Prostate gland (tissue), 2 donors: ENCODE measurements around the gene BCL11B. TPM values are rescaled to one million over a fixed set of nuclear protein-coding genes. Genes with fewer than 3 reads are reported as not detected.

Experiments used
- DNase-seq: peaks from one replicate; pipeline ENCODE4 v3.0.0-alpha.2; 2019; ENCODE audit warnings: low spot score
- H3K27ac ChIP-seq, 2 donors: fragments of 200-600 bp; sonication (generic); 2 replicates each; pipeline ENCODE4 v1.5.1; 2017 to 2019
- H3K27me3 ChIP-seq: fragments of 200-600 bp; sonication (generic); replicated peaks from 2 replicates; pipeline ENCODE4 v1.5.1; 2019; ENCODE audit not compliant: insufficient read depth
- H3K36me3 ChIP-seq, 2 donors: fragments of 200-600 bp; sonication (generic); 1 replicate in 1 of 2; 2 replicates in 1 of 2; pipeline versions ENCODE4 v1.5.1 to v1.8.1; 2017 to 2019
- H3K4me1 ChIP-seq: fragments of 200-600 bp; sonication (generic); replicated peaks from 2 replicates; pipeline ENCODE4 v1.5.1; 2019
- H3K4me3 ChIP-seq, 2 donors: fragments of 200-600 bp; sonication (generic); 2 replicates each; pipeline ENCODE4 v1.5.1; 2017 to 2019
- H3K9me3 ChIP-seq: fragments of 200-600 bp; sonication (generic); 2 replicates; pipeline ENCODE4 v1.5.1; 2017
- POLR2A ChIP-seq: fragments of 450-650 bp; IDR thresholded peaks from one replicate; pipeline ENCODE4 v1.6.1; 2016; ENCODE audit warnings: antibody characterized with exemption, mild to moderate bottlenecking
- POLR2AphosphoS5 ChIP-seq: sonication (generic); formaldehyde crosslinking; IDR thresholded peaks from one replicate; pipeline ENCODE4 v1.6.1; 2017; ENCODE audit warnings: antibody characterized with exemption
- WGBS: methylation state at CpG from one replicate; pipeline ENCODE4 v1.1.5; 2018; 5-methylcytosine and 5-hydroxymethylcytosine counted together
- intact Hi-C: fragments of 100-400 bp; cut with DNase I; formaldehyde crosslinking; loops from one replicate; pipeline ENCODE4 v1.14.2; 2022
- total RNA-seq, 2 donors: library from RNA; depleted of rRNA; stranded (reverse); fragments of >200 nt; gene quantifications; one replicate each; pipeline ENCODE4 v1.1.0, GENCODE V29; 2016
- TF ChIP-seq, protein P1 (sequence below), 4 experiments: fragments of 200-600 bp in 2 of 4; fragments of 450-650 bp in 2 of 4; sonication (generic) in 2 of 4; IDR thresholded peaks; 1 replicate in 3 of 4; 2 replicates in 1 of 4; pipeline ENCODE4 v1.5.1; 2016 to 2019; ENCODE audit warnings: antibody characterized with exemption in 4 of 4, mild to moderate bottlenecking in 2 of 4, moderate library complexity in 2 of 4

Gene BCL11B
- total RNA-seq, 2 donors from 2014 or later = 2.8 to 5.4 TPM

DNA sequence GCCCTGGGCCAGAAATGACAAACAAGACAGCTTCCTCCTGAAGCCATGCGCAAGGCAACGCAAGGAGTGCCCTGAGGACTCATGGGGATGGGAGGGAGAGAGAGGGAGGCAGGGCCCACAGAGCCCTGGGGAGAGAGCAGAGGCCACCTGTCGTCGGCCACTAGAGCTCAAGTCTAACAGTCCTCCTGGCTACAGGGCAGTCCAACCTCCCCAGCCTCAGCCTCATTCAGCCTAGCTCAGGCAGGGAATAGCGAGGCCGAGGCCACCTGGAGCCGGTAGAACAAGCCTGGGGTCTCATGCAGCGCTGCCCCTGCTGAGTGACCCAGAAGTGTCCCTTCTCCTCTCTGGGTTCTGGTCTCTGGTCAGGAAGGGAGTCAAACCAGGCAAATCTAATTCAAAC is 69.5 kb downstream of the BCL11B start:
- Histone ChIP-seq H3K4me1 (no peaks in the 10 kb centered on the region), H3K27ac (no peak overlapping the region), H3K36me3 (no peaks in the 10 kb centered on the region), H3K9me3 (no peaks in the 10 kb centered on the region), H3K4me3 (no peak overlapping the region), H3K27me3 (no peaks in the 10 kb centered on the region)
- 93% methylated on average over 8 of the region's 8 CpGs for WGBS
- no peak for DNase-seq
- TF ChIP-seq POLR2A (no peak), POLR2AphosphoS5 (no peak)
- TF ChIP-seq, protein P1, sequence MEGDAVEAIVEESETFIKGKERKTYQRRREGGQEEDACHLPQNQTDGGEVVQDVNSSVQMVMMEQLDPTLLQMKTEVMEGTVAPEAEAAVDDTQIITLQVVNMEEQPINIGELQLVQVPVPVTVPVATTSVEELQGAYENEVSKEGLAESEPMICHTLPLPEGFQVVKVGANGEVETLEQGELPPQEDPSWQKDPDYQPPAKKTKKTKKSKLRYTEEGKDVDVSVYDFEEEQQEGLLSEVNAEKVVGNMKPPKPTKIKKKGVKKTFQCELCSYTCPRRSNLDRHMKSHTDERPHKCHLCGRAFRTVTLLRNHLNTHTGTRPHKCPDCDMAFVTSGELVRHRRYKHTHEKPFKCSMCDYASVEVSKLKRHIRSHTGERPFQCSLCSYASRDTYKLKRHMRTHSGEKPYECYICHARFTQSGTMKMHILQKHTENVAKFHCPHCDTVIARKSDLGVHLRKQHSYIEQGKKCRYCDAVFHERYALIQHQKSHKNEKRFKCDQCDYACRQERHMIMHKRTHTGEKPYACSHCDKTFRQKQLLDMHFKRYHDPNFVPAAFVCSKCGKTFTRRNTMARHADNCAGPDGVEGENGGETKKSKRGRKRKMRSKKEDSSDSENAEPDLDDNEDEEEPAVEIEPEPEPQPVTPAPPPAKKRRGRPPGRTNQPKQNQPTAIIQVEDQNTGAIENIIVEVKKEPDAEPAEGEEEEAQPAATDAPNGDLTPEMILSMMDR (IDR thresholded peaks at IDR 0.05) = no peak
- intact Hi-C loops = no loop called here

GRCh38 chr14:99201351-99202073 is 70.5 kb downstream of the BCL11B start:
- Histone ChIP-seq H3K27ac (no peak overlapping the region), H3K9me3 (no peaks in the 10 kb centered on the region), H3K27me3 (no peaks in the 10 kb centered on the region), H3K36me3 (no peaks in the 10 kb centered on the region), H3K4me1 (no peaks in the 10 kb centered on the region), H3K4me3 (no peak overlapping the region)
- intact Hi-C loops = no loop called here
- DNase-seq = no peak
- TF ChIP-seq, protein P1 (IDR thresholded peaks at IDR 0.05) = no peak
- no peak for TF ChIP-seq POLR2A
- no peak for TF ChIP-seq POLR2AphosphoS5
- whole genome bisulfite sequencing = 81% methylated on average over 10 of the region's 10 CpGs

DNA sequence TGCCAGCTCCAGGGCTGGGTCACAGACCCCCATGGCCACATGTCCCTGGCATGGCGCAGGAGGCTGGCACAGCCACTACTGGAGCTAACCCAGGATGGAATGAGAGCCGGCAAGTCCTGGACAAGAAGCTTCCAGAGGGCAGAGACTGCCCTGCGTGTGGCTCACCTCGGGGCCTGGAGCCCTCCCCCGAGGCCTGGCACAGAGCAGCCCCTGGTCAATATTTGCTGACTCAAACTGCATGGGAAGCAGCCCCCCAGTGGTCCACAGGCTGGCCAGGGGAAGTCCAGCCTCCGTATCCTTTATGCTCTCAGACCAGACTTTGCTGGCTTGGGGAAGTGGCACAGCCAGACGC is 71.4 kb downstream of the BCL11B start:
- Histone ChIP-seq H3K27me3 (no peaks in the 10 kb centered on the region), H3K9me3 (no peaks in the 10 kb centered on the region), H3K4me1 (no peaks in the 10 kb centered on the region), H3K36me3 (no peaks in the 10 kb centered on the region), H3K4me3 (no peak overlapping the region), H3K27ac (no peak overlapping the region)
- intact Hi-C loops = no loop called here
- 69% methylated on average over 7 of the region's 7 CpGs for WGBS
- TF ChIP-seq, protein P1 (IDR thresholded peaks at IDR 0.05) = no peak
- no peak for DNase-seq

DNA sequence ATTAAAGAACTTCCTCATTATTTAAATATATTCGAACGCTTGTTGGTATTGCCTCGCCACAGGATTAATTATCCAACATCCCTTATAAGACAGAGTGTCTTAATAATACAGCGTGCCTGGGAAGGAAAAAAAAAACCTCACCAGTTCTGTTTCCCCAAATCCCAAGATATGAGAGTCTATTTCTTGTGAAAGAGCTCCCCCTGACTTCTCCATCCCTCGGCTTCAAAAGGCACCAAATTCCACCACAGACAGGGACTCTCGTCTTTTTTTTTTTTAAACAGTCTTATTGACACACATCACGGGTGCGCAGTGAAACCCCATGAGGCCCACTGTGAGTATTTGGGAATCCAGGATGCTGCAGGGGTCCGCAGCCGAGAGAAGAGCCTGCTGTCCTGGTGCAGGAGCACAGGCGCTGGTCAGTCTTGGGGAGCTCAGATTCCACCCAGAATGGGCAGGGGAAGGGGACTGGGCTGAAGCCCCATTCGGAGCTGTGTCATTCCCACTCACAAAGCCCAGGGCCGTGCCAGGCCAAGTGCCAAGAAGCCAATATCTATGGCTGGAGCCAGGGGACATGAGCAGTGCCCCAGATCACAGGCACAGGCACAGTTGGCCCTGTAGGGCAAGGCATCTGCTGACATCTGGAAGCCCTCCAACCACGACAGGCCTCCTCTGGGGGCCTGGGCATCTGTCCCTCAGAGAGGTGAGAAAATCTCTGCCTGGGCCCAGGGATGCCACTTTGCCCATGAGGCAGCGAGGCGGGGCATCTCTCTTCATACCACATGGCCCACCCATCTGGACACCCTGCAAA is 71.9 kb downstream of the BCL11B start:
- no peaks in the 10 kb centered on the region for H3K36me3 ChIP-seq
- WGBS = 71% methylated on average over 16 of the region's 16 CpGs
- intact Hi-C loops = no loop called here
- no peaks in the 10 kb centered on the region for H3K27me3 ChIP-seq
- no peak overlapping the region for H3K27ac ChIP-seq
- H3K4me3 ChIP-seq = no peak overlapping the region
- TF ChIP-seq, protein P1 (IDR thresholded peaks at IDR 0.05) = no peak
- no peak for TF ChIP-seq POLR2A
- H3K4me1 ChIP-seq = peaks cover 5% of the 10 kb centered on the region
- no peaks in the 10 kb centered on the region for H3K9me3 ChIP-seq
- no peak for DNase-seq
